Activated T-cell treated with anti-CD3 and anti-CD28 coated beads for 48 hours (primary cell): ENCODE measurements around the gene SLC2A9.
"Not testable (repeated sequence)": the region's sequence is repeated elsewhere in the genome, so short reads cannot be mapped to it uniquely, and the experiment has no call there.

Experiments used
- DNase-seq: peaks from one replicate; pipeline ENCODE4 v3.0.0-alpha.2; 2020; ENCODE audit warnings: low read depth

Gene SLC2A9

DNA sequence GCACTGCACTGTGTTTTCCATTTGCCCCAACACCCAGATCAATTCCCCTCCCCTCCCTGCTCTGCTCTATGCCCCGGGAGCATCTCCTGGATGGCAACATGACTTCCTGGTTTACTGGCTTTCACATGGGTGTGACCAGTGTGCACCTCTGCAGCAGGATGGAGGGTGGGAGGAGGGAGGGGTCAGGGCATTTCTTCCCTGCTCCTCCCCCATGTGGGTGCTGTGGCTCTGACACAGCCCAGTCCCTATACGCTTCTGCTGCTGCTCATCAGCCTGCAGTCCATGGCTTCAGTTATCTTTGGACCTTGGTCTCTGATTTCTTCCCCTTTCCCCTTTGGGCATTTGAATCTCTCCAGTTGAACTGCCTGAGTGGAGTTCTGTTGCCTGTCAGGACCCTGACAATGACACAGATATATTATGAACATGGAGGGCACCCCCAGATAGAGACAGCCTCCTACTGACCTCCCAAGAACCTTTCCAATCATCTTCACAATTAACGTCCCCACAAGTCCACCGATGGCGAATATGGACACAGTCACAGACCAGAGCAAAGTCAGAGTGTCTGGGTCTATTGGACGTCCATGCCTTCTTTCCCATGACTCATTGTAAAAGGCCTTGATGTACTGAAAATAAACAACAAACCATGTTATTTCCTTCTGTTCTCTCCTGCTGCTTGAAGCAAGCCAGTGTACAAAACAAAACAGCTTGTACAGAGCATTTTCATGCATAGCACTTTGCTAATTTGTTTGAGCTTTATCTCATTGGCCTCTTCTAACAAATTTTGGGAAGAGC lies 24.8 kb downstream of the SLC2A9 start:
- DNase-seq = no peak

DNA sequence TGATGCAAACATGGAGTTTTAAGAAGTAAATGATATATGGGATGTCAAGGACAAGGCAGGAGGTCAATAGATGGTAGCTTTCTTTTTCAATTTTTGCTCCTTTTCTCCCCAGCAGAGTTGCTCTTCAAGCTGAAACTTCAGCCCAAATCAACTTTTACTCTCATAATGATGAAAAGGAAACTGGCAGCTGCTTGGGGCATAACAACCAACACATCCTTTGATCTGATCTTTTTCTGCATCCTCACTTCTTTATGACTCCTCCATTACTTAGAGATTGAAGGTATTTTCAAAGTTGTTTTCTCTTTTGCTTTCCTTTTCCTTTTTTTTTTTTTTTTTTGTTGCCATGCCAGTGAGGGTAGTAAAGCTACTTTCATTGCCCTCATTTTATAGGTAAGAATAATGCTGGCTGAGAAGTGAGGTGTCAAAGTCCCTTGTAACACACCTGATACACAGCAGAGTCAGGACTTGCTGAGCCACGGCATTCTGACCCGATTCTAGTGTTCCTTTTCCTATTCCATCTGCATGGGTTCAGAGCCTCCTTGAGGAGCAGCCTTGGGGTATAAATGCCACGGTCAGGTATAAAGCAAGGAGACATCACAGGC lies 26.9 kb downstream of the SLC2A9 start:
- no peak for DNase-seq

DNA sequence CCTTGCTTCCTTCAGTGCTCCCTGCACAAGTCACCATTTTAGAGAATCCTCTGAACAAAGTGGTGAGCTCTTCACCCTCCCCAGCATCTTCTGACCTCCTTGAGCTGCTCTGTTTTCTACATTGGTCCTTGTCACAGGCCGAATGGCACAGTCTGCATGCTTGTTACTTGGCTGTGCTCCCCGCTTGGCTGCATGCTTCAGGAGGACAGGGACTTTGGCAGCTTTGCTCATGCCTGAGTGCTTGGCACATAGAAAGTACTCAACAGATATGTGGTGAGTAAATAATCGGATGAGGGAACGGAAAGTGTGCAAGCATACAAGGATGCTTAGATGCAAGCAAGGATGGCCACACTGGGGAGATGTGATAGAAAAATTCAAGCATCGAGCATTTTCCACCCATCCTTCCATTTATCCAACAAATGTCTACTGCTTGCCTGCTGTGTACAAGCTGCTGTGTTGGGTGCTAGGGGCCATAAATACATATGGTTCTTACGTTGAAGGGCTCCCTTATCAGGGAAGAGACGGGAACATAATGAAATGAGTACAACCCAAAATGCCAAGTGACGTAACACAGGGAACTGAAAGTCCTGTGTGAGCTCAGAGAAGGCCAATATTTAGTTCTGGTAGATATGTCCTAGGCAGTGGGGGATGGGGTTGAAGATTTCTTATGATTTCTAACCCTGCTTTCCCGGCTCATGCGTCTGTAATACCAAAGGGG lies 31.2 kb downstream of the SLC2A9 start:
- DNase-seq = no peak

DNA sequence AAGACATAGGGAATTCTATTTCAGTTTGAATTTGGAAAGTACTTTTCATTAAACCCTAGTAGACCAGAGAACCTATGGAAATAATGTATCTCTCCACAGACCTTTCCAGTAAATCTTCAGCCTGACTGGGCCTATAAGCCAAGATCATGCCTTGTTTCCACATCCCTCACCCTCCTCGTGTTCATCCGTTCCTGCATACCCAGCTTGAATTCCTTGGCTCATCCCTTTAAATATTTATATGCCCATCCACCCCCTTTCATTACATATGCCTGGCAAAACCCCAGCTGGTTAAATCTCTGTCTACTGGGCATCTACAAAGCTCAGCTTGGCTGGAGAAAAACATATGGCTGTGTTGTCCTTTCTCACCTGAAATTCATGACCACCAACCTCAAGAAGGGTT lies 32.4 kb downstream of the SLC2A9 start:
- no peak for DNase-seq

DNA sequence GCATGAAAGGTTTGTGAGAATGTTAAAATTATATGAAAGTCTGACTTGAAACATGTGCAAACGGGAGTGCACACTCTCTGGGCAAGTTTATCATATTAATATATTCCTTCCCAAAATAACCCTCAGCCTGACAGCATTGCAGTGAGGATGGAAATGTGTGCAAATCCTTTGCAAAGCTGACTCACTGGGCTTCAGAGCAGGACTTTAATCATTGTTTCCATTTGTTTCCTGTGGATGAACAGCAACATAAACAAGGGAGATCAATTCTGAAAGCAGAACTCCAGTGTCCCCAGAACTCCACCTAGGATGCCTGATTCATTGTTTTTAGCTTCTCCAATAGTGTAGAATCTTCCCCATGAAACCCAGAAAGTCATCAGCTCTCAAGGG lies 32.9 kb downstream of the SLC2A9 start:
- DNase-seq = no peak

DNA sequence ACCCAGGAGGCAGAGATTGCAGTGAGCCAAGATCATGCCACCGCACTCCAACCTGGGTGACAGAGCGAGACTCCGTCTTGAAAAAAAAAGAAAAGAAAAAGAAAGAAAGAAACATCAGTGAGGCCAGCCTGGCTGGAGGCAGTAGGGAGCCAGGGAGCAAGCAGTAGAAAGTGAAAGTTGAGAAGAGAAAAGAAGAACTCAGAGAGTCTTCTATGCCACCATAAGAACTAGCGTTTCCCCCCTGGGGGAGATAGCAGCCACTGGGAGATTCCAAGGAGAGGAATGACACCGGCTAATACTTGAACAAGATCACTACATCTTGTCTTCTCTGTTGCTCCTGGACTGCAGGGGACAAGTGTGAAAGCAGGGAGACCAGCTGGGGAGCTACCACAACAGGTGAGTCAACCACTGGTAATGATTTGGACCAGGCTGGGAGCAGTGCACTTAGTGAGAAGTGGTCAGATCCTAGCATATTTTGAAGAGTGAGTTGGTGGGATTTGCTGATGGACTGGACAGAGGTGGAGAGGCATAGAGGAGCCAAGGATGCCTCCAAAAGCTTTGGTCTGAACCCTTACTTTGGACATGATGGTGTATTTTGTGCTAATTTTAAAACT lies 33.4 kb downstream of the SLC2A9 start:
- no peak for DNase-seq

DNA sequence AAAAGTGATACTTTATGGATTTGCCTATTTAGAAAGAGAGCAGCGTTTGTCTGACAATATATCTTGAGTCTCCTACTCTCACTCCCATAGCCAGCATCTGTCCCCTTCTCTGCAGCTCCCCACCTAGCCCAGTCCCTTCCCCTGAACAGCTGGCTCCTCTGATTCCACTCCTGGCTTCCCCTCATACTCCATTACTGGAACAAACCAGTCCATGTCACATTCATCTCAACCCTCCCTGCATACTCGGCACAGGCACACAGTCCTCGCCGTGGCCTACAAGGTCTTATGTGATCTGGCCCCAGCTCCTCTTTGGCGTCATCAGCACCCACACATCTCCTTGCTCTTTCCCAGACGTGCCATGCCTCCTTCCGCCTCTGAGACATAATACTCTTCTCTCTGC lies 36.7 kb downstream of the SLC2A9 start:
- no peak for DNase-seq

DNA sequence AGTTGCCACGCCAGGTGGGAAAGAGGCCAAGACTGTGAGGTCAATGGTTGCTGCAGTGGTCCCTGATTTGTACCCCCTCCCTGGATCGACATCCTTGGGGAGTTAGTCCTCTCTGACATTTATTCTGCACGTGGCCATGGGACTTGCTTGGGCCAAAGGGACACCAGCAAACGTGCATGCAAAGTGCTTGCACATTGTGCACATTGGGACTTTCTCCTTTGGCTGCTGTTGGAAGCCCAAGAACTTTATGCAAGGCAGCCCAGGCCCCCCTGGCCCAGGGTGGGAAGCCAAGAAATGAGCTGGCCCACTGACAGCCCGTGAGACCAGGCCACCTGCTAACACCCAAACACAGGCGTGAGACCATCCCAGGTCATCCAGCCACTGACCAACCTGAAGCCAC lies 38.1 kb downstream of the SLC2A9 start:
- no peak for DNase-seq

DNA sequence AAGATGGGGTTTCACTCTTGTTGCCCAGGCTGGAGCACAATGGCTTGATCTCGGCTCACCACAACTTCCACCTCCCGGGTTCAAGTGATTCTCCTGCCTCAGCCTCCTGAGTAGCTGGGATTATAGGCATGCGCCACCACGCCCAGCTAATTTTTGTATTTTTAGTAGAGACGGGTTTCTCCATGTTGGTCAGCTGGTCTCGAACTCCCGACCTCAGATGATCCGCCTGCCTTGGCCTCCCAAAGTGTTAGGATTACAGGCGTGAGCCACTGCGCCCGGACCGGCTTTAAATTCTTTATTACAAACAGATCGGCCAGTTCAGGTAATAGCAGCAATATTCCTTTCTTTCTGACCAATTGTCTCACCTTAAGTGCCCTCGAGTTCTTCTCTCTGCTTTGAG lies 39.4 kb downstream of the SLC2A9 start:
- not testable (repeated sequence) for DNase-seq

DNA sequence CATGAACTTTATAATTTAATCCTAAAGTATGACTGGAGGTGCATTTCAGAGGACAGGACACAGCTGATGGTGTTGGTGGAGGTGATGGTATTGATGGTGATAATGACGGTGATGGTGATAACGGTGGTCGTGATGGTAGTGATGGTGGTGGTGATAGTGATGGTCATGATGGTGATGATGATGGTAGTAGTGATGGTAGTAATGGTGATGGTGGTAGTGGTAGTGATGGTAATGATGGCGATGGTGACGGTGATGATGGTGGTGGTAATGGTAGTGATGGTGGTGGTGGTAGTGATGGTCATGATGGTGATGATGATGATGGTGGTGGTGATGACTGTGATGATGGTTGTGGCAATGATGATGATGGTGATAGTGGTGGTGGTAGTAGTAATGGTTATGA lies 40.4 kb downstream of the SLC2A9 start:
- DNase-seq = no peak

DNA sequence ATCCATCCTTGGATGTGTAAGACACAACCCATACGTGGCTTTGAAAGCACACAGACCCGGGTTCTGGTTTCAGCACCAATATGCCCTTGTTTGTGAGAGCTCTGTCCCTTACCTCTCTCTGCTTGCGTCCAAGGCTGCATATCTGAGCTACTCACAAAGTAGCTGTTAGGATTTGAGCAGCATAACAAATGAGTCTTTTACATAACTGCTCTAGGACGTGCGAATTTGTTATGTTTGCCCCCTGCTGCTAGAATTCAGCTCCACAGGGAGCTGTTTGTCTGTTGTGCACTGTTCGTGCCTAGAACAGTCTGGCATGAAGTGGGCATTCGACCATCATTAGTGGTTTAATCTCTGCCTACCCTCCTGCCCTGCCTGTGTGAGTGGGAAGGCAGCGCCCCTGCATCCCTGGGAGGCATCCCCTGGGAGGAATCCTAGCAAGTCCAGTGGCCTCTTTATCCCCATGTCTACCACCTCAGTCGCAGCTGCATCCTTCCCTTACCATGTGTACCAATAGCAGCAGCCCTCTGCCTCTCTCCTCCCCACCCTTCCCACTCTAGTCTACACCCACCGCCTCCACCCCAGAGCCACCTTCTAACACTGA lies 42.1 kb downstream of the SLC2A9 start:
- no peak for DNase-seq

DNA sequence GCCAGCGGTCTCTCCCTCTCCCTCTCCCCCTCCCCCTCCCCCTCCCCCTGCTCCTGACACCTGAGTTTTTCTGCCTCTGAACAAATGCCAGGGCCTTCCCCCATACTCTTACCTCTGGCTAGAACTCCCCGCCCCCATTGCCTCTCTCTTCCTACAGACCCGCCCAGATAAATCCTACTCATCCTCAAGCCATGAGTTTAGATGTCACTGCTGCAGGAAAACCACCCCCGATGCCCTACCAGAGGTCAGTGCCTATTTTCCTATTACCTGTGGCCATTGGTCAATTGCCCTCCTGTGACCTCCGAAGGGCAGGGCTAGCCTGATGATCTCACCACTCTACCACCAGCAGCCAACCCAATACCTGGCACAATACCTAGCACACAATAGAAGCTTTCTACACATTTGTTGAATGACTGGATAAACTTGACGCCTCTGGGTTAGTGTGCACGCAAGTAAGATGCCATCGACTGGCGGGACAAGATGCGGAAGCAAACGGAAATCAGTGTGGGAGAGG lies 43.7 kb downstream of the SLC2A9 start:
- no peak for DNase-seq

DNA sequence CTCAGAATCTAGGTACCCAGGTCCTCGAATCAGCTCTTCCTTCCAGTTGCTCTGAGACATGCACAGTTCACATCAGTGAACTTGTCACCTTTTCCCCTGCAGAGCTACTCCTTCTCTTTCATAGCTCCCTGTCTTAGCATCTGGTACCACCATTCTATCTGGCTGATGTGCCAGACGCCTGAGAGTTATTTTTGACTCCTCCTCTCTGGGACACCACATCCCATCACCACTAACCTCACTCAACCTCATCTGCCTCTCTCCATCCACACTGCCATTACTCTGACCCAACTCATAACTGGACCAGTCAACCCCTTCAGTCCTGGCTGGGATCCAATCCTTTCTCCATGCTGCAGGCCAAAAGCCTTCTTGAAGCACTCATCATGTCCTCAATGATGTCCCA lies 44.5 kb downstream of the SLC2A9 start:
- no peak for DNase-seq

DNA sequence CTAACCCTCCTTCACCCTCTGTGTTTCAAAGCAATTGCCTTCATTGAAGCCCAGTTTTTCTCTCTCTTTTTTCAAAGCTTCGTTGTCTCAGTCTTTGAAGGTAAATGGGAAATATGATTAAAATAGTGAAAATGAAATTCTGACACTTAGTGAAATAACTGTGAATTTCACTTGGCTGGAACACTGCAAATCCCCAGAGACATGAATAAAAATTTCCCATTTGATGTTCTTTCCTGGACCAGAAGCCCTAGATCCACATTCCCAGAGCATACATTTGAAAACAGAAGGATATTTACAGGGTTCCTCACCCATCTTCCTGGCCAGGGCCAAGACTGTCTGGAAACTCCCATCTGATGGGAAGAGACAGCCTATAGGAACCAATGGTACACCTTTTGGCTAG lies 45.0 kb downstream of the SLC2A9 start:
- no peak for DNase-seq

DNA sequence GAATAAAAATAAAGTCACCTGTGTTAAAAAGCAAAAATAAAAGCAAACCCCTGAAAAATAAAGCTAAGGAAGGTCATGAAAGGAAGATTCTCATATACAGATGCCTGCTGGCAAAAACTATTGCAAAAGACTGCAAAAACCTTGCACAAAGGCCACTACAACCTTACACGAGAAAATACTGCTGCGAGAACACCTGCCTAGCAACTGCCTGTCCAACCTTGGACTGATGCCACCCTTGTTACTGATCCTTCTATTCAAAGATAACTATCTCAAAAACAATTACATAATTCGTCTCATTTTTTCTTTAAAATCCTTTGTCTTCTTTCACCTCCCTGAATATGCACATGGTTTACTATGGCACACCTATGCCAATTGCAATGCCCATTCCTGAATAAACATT lies 49.6 kb downstream of the SLC2A9 start:
- no peak for DNase-seq

DNA sequence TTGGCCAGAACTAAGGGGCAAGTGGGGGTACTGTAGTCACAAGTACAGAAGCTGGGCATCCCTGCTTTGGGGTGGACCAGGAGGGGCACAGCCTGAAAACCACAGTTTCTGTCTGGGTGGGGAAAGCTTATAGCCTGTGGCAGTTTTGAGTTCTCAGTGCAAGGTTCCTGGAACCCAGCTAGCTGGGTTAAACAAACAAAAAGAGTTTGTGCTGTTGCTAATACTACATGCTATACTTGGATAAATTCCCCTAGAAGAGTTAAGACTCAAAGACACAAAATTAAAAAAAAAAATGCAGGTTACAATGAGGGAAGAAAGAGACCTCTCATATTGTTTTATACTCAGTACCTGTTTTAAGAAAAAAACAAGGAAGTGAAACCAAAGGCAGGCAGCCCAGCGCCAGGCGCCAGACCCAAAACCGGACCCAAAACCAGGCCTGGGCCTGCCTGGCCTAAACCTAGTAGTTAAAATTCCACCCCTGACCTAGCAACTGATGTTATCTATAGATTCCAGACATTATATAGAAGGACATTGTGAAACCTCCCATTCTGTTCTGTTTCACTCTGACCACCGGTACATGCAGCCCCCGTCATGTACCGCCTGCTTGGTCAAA lies 50.8 kb downstream of the SLC2A9 start:
- DNase-seq = no peak

DNA sequence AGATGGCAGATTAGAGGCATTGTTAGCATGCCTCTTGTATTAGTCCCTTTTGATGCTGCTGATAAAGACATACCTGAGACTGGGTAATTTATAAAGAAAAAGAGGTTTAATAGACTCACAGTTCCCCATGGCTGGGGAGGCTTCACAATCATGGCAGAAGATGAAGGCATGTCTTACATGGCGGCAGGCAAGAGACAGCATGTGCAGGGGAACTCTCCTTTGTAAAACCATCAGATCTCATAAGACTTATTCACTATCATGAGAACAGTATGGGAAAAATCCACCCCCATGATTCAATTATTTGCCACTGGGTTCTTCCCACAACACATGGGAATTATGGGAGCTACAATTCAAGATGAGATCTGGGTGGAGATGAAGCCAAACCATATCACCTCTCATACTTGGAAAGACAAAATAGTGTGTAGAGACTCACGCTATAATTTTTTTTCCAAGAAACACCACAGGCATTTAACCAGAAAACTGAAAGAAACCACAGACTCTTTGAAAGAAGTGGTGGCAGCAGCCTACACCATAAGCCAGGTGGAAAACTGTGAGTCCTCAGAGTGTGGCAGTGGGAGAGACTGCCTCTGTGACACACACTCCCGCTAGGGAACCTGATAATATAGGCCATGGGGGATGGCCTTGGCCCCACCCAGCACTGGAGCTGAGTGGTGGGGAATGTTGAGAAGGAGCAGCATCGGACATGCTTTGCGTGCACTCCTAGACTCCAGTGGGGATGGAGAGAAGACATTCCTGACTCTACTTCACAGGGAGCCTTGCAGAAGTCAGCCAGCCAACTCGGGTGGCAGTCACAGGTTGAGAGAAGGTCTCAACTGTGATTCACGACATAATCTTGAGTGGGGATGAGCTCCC lies 51.5 kb downstream of the SLC2A9 start:
- DNase-seq = no peak

DNA sequence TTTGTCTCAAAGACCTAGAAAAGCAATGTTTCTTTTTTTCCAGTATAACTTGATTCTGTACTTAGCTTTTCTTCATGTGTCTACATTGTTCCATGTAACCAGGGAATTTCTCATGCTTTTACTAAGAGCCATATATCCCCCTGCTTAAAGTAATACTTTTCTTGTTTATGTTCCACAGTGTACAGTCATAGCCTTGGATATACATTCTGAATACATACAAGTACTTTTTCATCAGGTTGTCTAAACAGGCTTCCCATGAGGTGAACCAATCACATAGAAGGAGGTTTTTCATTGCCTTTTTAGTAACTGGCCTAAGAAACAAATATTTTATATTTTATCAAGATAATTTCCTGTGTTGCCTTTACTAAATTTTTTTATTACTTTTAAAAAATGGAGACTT lies 52.8 kb downstream of the SLC2A9 start:
- no peak for DNase-seq

DNA sequence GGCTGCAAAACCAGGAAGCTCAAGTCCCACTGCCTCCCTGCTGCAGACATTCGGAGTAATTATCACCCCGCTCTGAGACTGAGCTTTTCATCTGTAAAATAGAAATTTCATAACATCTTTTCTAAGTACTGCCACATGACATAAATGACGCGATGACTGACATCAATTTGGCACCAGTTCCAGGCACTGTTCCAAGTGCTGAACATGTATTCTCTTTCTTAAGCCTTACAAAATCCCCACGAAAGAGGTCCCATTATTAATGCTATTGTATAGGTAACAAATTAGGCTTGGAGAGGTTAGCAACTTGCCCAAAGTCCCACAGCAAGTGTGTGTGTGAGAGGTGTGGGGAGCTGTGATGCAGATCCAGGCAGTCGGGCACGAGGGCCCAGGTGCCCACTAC lies 56.4 kb downstream of the SLC2A9 start:
- no peak for DNase-seq

DNA sequence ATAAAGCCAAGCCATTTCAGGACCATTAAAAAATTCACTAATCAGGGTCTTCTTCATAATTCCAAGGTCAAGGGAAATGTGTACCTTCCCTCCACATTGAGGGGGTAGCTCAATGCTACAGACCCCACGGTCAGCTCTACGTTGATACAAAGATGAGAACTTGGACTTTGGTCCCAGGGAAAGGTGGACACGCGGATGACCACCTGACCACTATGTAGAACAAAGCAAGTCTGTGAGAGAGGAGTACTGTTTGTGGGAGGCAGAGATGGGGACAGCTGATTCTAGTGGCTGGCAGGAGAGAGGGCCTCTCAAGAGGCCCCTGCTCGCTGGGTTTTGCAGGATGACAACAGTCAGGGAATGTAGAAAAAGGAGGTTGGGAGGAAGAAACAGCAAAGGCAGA lies 58.0 kb downstream of the SLC2A9 start:
- DNase-seq = no peak
